ENCODE data around the gene TCF15.

The TCF15 gene

DNA sequence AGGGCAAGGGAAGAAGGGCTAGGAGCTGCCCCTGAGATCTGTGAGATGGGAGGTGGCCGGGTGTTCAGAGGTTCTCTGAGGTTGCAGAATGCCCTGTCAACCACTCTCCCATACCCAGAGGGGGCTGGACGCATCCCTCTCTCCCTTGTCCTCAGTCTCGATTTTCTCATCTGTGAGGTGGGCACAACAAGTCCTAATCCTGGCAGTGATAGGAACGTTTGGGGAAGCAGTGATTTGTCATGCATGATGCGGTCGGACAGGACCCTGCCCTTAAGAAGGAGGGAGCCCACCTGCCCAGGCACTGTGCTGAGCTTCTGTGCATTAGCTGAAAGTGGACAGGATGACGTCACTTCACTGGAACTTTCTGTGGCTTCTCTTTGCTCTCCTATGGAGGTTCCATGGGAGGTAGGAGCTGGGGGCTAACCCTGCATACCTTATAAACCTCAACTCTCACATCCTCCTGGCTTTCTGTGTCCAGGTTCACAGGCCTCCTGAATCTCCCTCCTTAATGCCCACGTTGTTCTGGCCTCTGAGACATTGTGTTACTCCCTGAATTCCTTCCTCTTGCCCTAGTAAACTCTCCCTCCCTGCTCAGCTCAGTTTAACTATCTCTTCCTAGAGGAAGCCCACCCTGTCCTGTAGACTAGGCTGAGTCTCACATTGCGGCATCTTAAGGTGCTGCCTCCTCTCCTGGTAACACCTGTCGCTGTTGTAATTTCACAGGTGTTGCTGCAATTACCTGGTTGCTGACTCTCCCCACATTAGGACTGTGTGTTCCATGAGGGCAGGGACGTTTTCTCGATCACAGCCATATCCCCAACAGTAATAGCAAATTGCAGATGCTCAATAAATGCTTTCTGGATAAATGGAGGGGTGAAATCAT, 36.5 kb downstream of the TCF15 start:
- Mint-ChIP-seq H3K9me3 (no peaks in the 10 kb centered on the region), H3K36me3 (ENCODE audit: low read depth) (no peaks in the 10 kb centered on the region), H3K4me3 (no peak overlapping the region), H3K27ac (no peak overlapping the region), H3K4me1 (ENCODE audit: low read depth) (no peaks in the 10 kb centered on the region), H3K27me3 (ENCODE audit: low read depth) (peaks cover 28% of the 10 kb centered on the region)
- DNase-seq (ENCODE audit: low spot score), result no peak

DNA sequence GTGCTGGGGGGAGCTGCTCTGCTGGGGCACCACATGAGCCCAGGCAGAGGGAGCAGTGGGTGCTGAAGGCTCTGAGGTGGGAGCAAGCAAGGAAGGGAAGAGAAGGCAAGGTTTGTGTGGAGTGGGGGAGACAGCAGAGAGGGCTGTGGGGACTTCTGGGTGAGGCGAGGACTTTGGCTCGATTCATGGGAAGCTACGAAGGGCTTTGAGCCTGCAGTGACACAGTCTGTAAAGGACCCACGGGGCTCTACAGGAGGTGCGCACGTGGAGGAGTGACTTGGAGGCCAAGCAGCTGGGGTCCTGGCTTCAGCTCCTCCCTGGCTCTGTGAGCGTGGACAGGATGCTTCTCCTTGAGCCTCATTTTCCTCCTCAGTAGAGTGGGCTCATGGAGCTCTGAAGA, 37.4 kb downstream of the TCF15 start:
- no peak overlapping the region for H3K4me3 Mint-ChIP-seq
- DNase-seq (ENCODE audit: low spot score), result no peak
- H3K36me3 Mint-ChIP-seq (ENCODE audit: low read depth), result no peaks in the 10 kb centered on the region
- no peak overlapping the region for H3K27ac Mint-ChIP-seq
- no peaks in the 10 kb centered on the region for H3K9me3 Mint-ChIP-seq
- peaks cover 28% of the 10 kb centered on the region for H3K27me3 Mint-ChIP-seq (ENCODE audit: low read depth)
- H3K4me1 Mint-ChIP-seq (ENCODE audit: low read depth), result no peaks in the 10 kb centered on the region

DNA sequence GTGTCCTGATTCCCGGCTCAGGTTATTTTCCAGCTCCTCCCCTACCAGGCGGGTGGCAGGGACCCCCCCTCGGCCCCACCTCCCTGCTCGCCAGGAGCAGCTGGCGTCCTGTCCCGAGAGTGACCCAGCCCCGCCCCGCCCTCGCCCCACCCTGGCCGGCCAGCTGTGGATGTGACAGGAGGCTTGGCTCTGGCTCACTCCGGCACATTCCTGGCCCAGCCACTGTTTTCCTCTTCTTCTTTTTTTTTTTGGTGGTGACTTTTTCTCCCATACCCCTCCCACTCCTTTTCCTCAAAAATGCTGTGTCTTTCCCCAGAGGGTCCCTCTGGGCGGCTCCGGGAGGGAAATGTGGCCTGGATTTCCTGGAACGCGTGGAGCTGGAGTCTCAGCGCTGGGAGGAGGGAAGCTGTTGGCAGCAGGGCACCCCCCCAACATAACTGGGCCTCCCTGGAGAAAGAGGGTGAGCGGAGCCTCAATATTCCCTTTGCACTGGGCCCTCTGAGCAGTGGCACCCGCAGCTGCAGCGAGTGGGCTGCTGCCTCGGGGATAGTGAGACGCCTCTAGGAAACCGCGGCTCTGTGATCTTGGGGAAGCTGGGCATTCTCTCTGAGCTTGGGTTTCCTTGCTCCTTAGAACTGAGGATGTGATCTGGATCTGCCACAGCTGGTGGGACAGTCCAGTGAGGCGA, 38.2 kb downstream of the TCF15 start:
- H3K9me3 Mint-ChIP-seq, result no peaks in the 10 kb centered on the region
- no peak overlapping the region for H3K27ac Mint-ChIP-seq
- no peak for DNase-seq (ENCODE audit: low spot score)
- H3K27me3 Mint-ChIP-seq (ENCODE audit: low read depth), result peaks cover 35% of the 10 kb centered on the region
- H3K36me3 Mint-ChIP-seq (ENCODE audit: low read depth), result no peaks in the 10 kb centered on the region
- H3K4me3 Mint-ChIP-seq, result no peak overlapping the region
- H3K4me1 Mint-ChIP-seq (ENCODE audit: low read depth), result no peaks in the 10 kb centered on the region

DNA sequence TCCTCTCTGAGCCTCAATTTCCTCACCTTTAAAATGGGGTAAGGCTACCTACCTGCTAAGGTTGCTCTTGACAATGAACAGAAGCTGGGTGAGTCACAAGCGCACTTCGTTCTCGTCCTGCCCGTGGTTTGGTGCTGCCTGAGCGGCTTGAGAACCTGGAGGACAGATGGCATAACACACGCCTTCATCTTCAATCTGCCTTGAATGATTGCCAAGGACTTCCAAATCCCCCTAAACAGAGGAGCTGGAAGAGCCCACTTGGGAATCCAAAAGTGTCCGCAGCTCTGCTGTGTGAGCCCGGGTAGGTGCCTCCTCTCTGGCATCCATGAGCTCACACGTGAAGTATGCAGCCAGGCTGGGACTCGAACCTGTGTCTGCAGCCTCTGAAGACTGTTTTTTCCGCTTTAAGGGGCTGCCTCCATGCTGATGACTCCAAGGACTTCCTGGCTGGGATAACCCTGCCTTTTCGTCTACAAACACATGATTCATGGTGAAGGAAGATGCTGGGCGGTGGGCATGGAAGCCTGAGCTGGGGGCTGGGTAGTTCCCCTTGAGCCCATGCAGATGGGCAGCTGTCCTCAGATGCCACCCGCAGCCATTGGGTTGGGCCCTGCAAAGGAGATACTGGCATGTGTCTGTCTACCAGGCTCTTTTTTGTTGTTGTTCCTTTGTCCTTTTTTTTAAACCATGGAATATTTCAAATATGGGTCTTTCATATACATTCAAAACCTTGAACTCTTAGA, 41.3 kb downstream of the TCF15 start:
- Mint-ChIP-seq H3K4me3 (no peak overlapping the region), H3K9me3 (no peaks in the 10 kb centered on the region), H3K4me1 (ENCODE audit: low read depth) (no peaks in the 10 kb centered on the region), H3K27me3 (ENCODE audit: low read depth) (peaks cover 34% of the 10 kb centered on the region), H3K27ac (no peak overlapping the region), H3K36me3 (ENCODE audit: low read depth) (no peaks in the 10 kb centered on the region)
- DNase-seq (ENCODE audit: low spot score), result no peak

DNA sequence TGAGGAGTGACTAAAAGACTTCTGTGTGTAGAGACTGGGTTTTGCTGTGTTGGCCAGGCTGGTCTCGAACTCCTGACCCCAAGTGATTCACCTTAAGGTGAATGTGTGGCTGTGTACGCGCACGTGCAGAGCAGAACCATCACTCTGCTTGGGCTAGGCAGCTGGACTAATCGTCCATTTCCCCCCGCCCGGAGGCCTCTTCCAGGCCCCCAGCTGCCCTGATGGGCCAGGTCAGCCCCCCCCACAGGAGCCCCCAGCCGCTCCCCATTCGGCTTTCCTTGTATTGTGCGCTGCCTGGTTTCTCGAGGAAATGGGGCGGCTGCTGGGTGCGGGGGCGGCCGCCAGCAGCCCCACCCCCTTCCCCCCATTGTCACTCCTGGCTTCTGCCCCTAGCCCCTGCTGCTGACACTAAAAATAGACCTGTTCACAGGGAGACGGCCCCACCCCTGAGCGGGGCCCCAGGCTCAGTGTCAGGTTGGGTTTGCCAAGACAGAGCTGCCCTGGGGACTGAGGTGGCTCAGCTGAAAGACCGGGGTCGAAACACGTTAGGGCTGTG, 41.9 kb downstream of the TCF15 start:
- H3K4me3 Mint-ChIP-seq, result no peak overlapping the region
- no peaks in the 10 kb centered on the region for H3K4me1 Mint-ChIP-seq (ENCODE audit: low read depth)
- no peaks in the 10 kb centered on the region for H3K36me3 Mint-ChIP-seq (ENCODE audit: low read depth)
- no peaks in the 10 kb centered on the region for H3K9me3 Mint-ChIP-seq
- peaks cover 33% of the 10 kb centered on the region for H3K27me3 Mint-ChIP-seq (ENCODE audit: low read depth)
- DNase-seq (ENCODE audit: low spot score), result no peak
- H3K27ac Mint-ChIP-seq, result no peak overlapping the region

DNA sequence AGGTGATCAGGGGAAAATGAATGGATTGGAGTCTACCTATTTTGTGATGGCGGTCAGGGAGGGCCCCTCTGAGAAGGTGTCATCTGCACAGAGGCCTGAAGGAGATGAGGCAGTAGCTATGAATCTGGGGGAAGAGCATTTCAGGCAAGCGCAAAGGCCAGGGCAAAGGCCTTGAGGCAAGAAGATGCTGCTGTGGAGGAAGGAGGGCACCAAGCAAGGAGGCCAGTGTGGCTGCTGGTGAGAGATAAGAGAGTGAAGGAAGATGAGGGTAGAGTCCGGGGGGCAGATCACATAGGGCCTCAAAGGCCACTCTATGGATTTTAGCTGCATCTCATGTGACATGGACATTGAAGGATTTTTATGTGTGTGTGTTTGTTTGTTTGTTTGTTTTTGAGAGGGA, 45.9 kb downstream of the TCF15 start:
- H3K9me3 Mint-ChIP-seq, result no peaks in the 10 kb centered on the region
- no peak overlapping the region for H3K27ac Mint-ChIP-seq
- H3K4me3 Mint-ChIP-seq, result no peak overlapping the region
- H3K36me3 Mint-ChIP-seq (ENCODE audit: low read depth), result no peaks in the 10 kb centered on the region
- peaks cover 23% of the 10 kb centered on the region for H3K27me3 Mint-ChIP-seq (ENCODE audit: low read depth)
- no peaks in the 10 kb centered on the region for H3K4me1 Mint-ChIP-seq (ENCODE audit: low read depth)
- DNase-seq (ENCODE audit: low spot score), result no peak

DNA sequence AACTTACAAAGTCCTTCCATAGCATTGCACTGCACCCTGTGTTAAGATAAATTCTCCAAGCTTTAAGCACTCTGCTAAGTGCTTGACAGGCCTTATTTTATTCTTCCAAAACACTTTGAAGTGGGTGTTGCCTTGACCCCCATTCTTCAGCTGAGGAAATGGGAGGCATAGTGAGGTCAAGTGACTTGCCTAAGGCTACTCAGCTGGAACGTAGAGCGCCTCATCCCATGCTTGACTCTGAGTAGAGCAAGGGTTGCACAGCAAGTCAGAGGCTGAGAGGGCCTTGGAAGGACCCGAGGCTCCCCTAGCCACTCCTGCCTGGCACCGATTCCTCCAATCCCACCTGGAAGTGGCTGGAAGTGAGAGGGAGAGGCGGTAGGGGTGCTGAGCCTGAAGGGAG, 46.9 kb downstream of the TCF15 start:
- no peaks in the 10 kb centered on the region for H3K4me1 Mint-ChIP-seq (ENCODE audit: low read depth)
- H3K4me3 Mint-ChIP-seq, result no peak overlapping the region
- peaks cover 20% of the 10 kb centered on the region for H3K27me3 Mint-ChIP-seq (ENCODE audit: low read depth)
- H3K36me3 Mint-ChIP-seq (ENCODE audit: low read depth), result no peaks in the 10 kb centered on the region
- DNase-seq (ENCODE audit: low spot score), result no peak
- H3K27ac Mint-ChIP-seq, result no peak overlapping the region
- H3K9me3 Mint-ChIP-seq, result no peaks in the 10 kb centered on the region

DNA sequence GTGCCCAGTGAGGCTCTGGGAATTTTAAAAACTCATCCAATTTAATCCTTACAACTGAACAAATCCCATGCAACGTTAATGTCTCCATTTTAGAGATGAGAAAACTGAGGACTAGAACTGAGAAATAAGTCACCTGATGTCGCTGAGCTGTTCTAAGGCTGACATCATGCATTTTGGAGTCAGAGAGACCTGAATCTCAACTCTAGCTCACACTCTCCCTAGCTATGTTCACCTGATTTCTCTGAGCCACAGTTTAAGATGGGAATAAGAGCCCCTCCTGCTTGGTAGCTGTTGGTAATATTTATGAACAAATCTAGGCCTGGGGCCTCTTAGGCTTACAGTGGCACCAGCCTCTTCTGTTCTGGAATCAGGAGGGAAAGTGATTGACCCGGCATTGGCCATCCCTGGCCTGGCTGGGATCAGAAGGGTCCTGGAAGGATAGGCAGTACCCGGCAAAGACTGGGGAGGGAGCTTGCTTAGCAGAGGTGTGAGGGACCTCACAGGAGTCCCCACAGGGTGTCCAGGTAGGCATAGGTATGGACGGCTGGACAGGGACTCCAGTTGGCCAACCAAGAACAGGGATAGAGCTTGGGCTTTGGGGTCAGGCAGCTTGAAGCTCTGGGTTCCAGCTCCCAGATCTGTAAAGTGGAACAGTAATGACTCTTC, 47.7 kb downstream of the TCF15 start:
- no peak overlapping the region for H3K27ac Mint-ChIP-seq
- H3K4me1 Mint-ChIP-seq (ENCODE audit: low read depth), result no peaks in the 10 kb centered on the region
- H3K36me3 Mint-ChIP-seq (ENCODE audit: low read depth), result no peaks in the 10 kb centered on the region
- H3K4me3 Mint-ChIP-seq, result no peak overlapping the region
- H3K9me3 Mint-ChIP-seq, result no peaks in the 10 kb centered on the region
- no peak for DNase-seq (ENCODE audit: low spot score)
- peaks cover 18% of the 10 kb centered on the region for H3K27me3 Mint-ChIP-seq (ENCODE audit: low read depth)

DNA sequence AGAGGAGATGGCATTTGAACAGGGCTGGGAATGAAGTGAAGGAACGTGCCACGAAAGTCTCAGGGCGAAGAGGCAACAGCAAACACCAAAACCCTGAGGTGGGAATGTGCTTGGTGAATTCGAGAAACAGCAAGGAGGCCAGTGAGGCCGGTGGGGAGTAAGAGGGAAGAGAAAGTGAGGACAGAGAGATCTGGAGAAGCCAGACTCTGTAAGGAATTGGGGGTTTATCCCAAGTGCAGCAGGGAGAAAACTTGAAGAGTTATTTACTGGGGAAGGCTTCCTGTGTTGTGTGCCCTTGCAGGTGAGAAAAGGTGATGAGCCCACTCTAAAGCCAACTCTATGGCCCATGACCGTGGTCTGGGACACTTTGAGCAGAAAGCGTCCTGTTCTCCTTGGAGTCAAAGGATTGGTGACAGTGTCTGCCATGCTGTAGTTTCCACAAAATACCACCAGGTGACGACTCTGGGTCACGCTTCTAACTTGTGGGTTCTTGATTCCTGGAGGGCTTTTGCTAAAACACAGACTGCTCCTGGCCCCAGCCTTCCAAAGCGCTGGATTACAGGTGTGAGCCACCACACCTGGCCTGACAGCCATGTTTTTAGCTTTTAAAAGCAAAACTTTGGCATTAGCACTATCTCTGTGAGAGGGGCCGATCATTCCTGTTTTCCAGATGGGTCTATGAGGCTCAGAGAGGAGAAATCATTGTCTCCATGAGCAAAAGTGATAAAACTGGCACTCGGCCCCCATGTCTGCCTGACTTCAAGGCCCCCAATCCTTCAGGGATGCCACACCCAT, 48.5 kb downstream of the TCF15 start:
- H3K4me1 Mint-ChIP-seq (ENCODE audit: low read depth), result no peaks in the 10 kb centered on the region
- peaks cover 13% of the 10 kb centered on the region for H3K27me3 Mint-ChIP-seq (ENCODE audit: low read depth)
- peak; percentile 42 for DNase-seq (ENCODE audit: low spot score)
- H3K4me3 Mint-ChIP-seq, result no peak overlapping the region
- H3K9me3 Mint-ChIP-seq, result no peaks in the 10 kb centered on the region
- no peaks in the 10 kb centered on the region for H3K36me3 Mint-ChIP-seq (ENCODE audit: low read depth)
- no peak overlapping the region for H3K27ac Mint-ChIP-seq

DNA sequence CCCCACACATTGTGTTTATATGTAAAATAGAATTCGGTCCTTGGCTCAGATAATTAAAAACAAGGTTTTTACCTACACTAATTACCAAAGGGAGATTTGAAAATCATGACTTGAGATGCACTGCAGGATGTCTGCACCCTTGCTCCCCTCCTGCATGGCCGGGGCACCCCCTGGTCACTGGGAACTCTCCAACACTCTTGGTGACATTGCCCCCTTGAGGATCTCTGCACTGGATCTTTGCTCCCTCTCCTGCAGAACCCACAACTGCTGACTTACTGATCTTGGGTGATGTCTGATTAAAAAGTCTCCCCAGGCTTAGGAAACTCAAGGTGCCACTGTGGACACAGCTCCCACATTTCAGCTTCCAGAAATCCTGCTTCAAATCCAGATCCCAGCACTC, 49.4 kb downstream of the TCF15 start:
- Mint-ChIP-seq H3K27ac (no peak overlapping the region), H3K4me3 (no peak overlapping the region), H3K27me3 (ENCODE audit: low read depth) (peaks cover 11% of the 10 kb centered on the region), H3K4me1 (ENCODE audit: low read depth) (no peaks in the 10 kb centered on the region), H3K36me3 (ENCODE audit: low read depth) (no peaks in the 10 kb centered on the region), H3K9me3 (no peaks in the 10 kb centered on the region)
- no peak for DNase-seq (ENCODE audit: low spot score)

DNA sequence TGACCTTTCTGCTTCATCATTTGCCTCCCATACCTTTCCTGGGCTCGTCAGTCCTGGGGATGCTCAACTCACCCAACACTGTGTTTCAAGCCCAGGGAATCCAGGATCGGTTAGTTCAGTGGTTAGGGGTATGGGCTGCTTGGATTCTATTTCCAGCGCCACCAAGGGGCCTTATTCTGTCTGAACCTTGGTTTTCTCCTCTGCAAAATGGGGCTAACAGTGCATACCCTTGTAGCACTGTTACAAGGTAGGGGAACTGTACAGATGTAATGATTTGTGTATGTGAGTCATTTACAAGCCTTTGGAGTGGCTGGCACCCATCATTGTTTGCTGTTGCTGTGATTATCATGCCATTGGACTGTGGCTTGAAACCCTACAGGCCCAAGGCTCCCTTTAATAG, 52.0 kb downstream of the TCF15 start:
- Mint-ChIP-seq H3K36me3 (ENCODE audit: low read depth) (no peaks in the 10 kb centered on the region), H3K9me3 (no peaks in the 10 kb centered on the region), H3K4me1 (ENCODE audit: low read depth) (no peaks in the 10 kb centered on the region), H3K27ac (no peak overlapping the region), H3K4me3 (no peak overlapping the region), H3K27me3 (ENCODE audit: low read depth) (peaks cover 22% of the 10 kb centered on the region)
- no peak for DNase-seq (ENCODE audit: low spot score)

DNA sequence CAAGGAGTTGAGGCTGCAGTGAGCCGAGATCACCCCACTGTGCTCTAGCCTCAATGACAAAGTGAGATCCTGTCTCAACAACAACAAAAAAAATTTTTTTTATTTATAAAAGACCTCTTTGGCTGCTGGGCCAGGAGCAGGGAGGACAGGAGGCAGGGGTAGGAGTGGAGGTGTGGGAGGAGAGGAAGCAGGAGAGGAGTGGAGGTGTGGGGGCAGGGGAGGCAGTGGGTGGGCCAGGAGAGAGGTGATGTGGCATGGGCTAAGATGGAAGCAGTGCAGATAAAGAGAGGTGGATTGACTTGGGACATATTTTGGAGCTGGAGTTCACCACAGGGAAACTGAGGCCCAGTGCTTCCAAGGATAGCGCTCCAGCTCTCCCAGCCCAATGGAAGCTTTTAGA, 53.1 kb downstream of the TCF15 start:
- H3K4me3 Mint-ChIP-seq, result no peak overlapping the region
- peaks cover 27% of the 10 kb centered on the region for H3K27me3 Mint-ChIP-seq (ENCODE audit: low read depth)
- no peaks in the 10 kb centered on the region for H3K4me1 Mint-ChIP-seq (ENCODE audit: low read depth)
- no peaks in the 10 kb centered on the region for H3K9me3 Mint-ChIP-seq
- H3K27ac Mint-ChIP-seq, result no peak overlapping the region
- H3K36me3 Mint-ChIP-seq (ENCODE audit: low read depth), result no peaks in the 10 kb centered on the region
- no peak for DNase-seq (ENCODE audit: low spot score)

DNA sequence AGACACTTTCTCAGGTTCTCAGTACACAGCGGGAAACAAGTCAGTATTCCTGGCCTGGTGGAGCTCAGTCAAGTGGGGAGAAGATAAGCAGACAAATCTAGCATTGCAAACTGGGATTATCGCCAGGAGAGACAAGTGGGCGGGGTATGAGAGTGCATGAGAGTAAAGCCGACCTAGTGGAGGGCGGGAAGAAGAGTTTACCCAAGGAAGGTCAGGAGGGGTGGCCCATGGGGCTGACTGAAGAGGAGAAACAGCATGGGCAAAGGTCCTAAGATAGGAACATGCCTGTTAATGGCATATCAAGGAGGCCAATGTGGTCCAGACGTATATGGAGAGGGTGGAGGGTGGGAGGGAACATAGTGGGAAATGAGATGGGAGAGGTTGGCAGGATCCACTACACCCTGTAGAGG, 54.1 kb downstream of the TCF15 start:
- H3K27ac Mint-ChIP-seq, result no peak overlapping the region
- H3K36me3 Mint-ChIP-seq (ENCODE audit: low read depth), result no peaks in the 10 kb centered on the region
- H3K9me3 Mint-ChIP-seq, result no peaks in the 10 kb centered on the region
- H3K27me3 Mint-ChIP-seq (ENCODE audit: low read depth), result peaks cover 30% of the 10 kb centered on the region
- no peak overlapping the region for H3K4me3 Mint-ChIP-seq
- DNase-seq (ENCODE audit: low spot score), result no peak
- no peaks in the 10 kb centered on the region for H3K4me1 Mint-ChIP-seq (ENCODE audit: low read depth)
